WERI-Rb-1 (cell line): Measurements from ENCODE around the gene ZPBP2.
"Not testable (repeated sequence)": the region's sequence is repeated elsewhere in the genome, so short reads cannot be mapped to it uniquely, and the experiment has no call there.

ENCODE experiments used
- DNase-seq: peaks from one replicate; pipeline ENCODE4 v3.0.0-alpha.2; 2020
- H3K27ac ChIP-seq: fragments of 250-450 bp; sonication (Bioruptor Pico); 2 replicates; pipeline ENCODE4 v1.5.1; 2020; ENCODE audit warnings: mild to moderate bottlenecking, moderate library complexity
- H3K27me3 ChIP-seq: fragments of 250-450 bp; sonication (Bioruptor Pico); 2 replicates; pipeline ENCODE4 v1.5.1; 2021; ENCODE audit warnings: mild to moderate bottlenecking, low read depth, moderate library complexity; ENCODE audit not compliant: insufficient read depth, severe bottlenecking
- H3K36me3 ChIP-seq: fragments of 250-450 bp; sonication (Bioruptor Pico); 2 replicates; pipeline ENCODE4 v1.5.1; 2020; ENCODE audit warnings: mild to moderate bottlenecking, moderate library complexity
- H3K4me3 ChIP-seq: 2 replicates; pipeline ENCODE4 v1.5.1; 2011; ENCODE audit warnings: low read depth, mild to moderate bottlenecking, control low read depth, low read length
- H3K9me3 ChIP-seq: fragments of 250-450 bp; sonication (Bioruptor Pico); 2 replicates; pipeline ENCODE4 v1.5.1; 2021; ENCODE audit warnings: mild to moderate bottlenecking, moderate library complexity; ENCODE audit not compliant: severe bottlenecking
- CTCF ChIP-seq: IDR thresholded peaks from 2 replicates; pipeline ENCODE4 v1.5.1; 2011; ENCODE audit warnings: low read depth, mild to moderate bottlenecking, control low read depth, inconsistent platforms, low read length

ZPBP2 gene

GRCh38 chr17:39889200-39889599 is 21.2 kb downstream of the ZPBP2 start:
- H3K9me3 ChIP-seq = no peaks in the 10 kb centered on the region
- TF ChIP-seq CTCF = no peak
- H3K36me3 ChIP-seq = no peaks in the 10 kb centered on the region
- DNase-seq = no peak
- H3K27me3 ChIP-seq = no peaks in the 10 kb centered on the region
- no peak overlapping the region for H3K4me3 ChIP-seq
- no peak overlapping the region for H3K27ac ChIP-seq

GRCh38 chr17:39894681-39895376 is 26.8 kb downstream of the ZPBP2 start:
- Histone ChIP-seq H3K36me3 (no peaks in the 10 kb centered on the region), H3K9me3 (no peaks in the 10 kb centered on the region), H3K27ac (peak overlapping the region; percentile 6), H3K27me3 (no peaks in the 10 kb centered on the region), H3K4me3 (no peak overlapping the region)
- TF ChIP-seq CTCF = no peak
- DNase-seq = no peak

DNA sequence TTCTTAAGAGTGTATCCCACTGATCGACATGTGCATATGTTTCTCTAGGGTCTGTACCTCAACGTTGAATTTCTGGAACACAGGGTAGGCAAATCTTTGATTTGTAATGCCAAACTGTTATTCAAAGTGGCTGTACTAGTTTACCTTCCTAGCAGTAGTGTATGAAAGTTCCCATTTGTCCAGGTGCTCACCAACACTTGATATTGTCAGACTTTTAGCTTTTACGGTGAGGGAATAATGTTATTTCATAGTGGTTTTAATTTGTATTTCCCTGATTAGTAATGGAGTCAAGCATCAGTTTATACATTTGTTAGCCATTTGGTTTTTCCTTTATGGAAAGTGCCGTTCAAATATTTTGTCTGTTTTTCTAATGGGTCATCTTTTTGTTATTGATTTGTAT is 30.1 kb downstream of the ZPBP2 start:
- no peaks in the 10 kb centered on the region for H3K27me3 ChIP-seq
- no peak overlapping the region for H3K4me3 ChIP-seq
- no peak for TF ChIP-seq CTCF
- H3K27ac ChIP-seq = no peak overlapping the region
- no peaks in the 10 kb centered on the region for H3K36me3 ChIP-seq
- H3K9me3 ChIP-seq = no peaks in the 10 kb centered on the region
- DNase-seq = no peak

- H3K4me3 ChIP-seq = no peak overlapping the region
- no peak overlapping the region for H3K27ac ChIP-seq
- no peaks in the 10 kb centered on the region for H3K9me3 ChIP-seq
- no peaks in the 10 kb centered on the region for H3K27me3 ChIP-seq
- TF ChIP-seq CTCF = no peak
- no peak for DNase-seq
- H3K36me3 ChIP-seq = no peaks in the 10 kb centered on the region
Measured at GRCh38 chr17:39899215-39899614, 31.2 kb downstream of the ZPBP2 start.

DNA sequence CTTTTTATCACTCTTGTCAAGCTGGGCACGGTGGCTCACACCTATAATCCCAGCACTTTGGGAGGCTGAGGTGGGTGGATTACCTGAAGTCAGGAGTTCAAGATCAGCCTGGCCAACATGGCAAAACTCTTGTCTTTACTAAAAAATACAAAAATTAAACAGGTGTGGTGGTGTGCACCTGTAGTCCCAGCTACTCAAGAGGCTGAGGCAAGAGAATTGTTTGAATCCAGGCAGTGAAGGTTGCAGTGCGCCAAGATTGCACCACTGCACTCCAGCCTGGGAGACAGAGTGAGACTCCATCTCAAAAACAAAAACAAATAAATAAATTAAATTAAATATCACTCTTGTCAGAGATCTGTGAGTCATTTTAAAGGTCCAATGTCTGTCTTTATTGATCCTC is 34.0 kb downstream of the ZPBP2 start:
- not testable (repeated sequence) for H3K36me3 ChIP-seq

GRCh38 chr17:39903158-39903884 is 35.3 kb downstream of the ZPBP2 start:
- Histone ChIP-seq H3K9me3 (no peaks in the 10 kb centered on the region), H3K4me3 (no peak overlapping the region), H3K27ac (no peak overlapping the region), H3K27me3 (no peaks in the 10 kb centered on the region), H3K36me3 (no peaks in the 10 kb centered on the region)
- TF ChIP-seq CTCF = no peak
- DNase-seq = no peak

More for the DNA sequence above, 34.0 kb downstream of the ZPBP2 start:
- H3K4me3 ChIP-seq, H3K27me3 ChIP-seq, H3K27ac ChIP-seq, H3K9me3 ChIP-seq, DNase-seq: not testable (repeated sequence)
